Epidermal melanocyte (primary cell): ENCODE measurements around the gene RAB34.
A peak's percentile ranks its signal among the peaks of the same experiment; 100 is the strongest.
"Not testable (repeated sequence)": the region's sequence is repeated elsewhere in the genome, so short reads cannot be mapped to it uniquely, and the experiment has no call there.

ENCODE experiments used
- DNase-seq: peaks from one replicate; pipeline ENCODE4 v3.0.0; 2011; ENCODE audit warnings: low spot score; ENCODE audit not compliant: insufficient read length

The RAB34 gene

DNA sequence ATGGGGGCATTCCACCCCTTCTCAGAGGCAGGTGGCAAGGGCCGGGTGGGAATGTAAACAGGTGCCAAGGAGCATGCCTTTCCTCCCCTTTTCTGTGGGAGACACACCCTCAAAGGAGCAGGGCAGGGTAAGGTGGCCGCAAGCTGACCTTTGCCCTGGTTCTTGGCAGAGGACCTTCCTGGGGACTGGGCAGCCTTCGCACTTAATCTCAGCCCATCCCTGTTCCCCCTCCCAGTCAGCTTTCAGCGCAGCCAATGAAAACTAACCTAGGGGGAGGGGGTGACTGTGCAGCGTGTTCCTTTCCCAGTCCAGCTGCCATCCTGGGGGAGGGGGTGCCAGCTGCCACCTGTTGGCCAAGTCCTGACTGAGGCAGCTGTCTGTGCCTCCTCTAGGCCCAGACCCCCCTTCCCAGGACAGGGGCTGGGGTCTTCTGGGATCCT is 29.0 kb upstream of the RAB34 start:
- DNase-seq = no peak

DNA sequence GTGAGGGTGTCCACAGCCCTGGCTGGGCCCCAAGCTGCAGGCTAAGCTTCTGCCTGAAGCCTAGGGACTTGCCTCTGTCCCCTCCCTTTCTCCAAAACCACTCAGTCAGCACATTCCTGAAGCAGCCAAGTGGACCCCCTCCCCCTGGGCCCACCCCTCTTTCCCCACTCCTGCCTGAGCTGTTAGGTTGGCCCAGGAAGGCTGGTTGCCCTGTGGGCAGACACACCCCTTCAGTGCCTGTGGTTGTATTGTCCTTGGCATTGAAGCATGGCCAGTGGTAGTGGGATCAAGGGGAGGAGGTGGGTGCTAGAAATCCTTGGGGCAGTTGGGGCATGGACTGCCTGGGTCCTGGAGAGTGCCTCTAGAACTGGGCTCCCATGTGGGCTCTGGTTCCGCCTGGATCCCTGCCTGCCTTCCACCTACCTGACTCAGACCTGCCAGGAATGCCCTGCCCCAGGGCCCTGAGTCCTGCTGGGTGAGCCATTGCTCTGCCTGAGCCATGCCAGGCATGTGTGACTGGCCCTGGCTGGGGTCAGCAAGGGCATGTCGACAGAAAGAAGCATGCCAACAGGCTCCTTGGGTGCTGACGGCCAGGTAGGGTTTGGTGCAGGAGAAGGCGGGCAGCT is 28.2 kb upstream of the RAB34 start:
- DNase-seq = no peak

- DNase-seq = peak; percentile 51
These were observed 27.5 kb upstream of the RAB34 start for GRCh38 chr17:28744972-28745785.

DNA sequence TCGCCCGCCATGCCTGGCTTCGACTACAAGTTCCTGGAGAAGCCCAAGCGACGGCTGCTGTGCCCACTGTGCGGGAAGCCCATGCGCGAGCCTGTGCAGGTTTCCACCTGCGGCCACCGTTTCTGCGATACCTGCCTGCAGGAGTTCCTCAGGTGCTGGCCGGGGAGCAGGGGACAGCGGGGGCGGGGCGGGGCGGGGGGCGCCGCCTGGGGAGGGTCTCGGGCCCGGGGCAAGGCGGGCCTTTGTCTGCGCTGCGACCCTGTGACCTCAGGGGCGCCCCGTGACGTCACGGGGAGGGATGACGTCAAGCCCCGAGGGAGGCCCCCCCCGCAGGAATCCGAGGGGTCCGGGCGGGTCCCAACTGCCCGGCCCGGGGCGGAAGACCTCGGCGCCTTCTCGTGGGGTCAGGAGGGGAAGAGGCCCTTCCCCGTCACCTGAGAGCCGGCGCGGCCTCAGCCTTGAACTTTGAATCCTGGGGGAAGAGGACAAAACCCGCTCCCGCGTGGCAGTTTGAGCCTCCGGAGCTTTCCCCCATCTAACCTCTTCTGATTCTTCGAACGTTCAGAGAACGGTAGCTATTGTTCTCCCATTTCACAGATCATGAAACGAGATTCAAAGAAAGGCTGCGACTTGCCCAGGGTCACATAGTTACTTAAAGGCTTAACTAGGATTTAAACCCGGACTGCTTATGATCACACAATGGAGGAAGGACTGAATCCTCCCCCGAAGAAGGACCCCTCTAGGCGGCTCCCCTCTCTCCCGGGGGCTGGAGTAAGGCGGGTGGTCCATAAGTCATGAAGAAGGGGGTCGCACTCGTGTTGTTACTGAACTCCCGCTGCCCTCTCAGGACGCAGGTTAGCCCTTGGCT is 26.7 kb upstream of the RAB34 start:
- no peak for DNase-seq

- DNase-seq = peak; percentile 84
These were observed 25.8 kb upstream of the RAB34 start, which contains the start of gene TRAF4 for GRCh38 chr17:28743243-28744103. Gene TRAF4 (plus strand): TSS chr17:28744011. CDS start chr17:28744113, 102 bp downstream.

DNA sequence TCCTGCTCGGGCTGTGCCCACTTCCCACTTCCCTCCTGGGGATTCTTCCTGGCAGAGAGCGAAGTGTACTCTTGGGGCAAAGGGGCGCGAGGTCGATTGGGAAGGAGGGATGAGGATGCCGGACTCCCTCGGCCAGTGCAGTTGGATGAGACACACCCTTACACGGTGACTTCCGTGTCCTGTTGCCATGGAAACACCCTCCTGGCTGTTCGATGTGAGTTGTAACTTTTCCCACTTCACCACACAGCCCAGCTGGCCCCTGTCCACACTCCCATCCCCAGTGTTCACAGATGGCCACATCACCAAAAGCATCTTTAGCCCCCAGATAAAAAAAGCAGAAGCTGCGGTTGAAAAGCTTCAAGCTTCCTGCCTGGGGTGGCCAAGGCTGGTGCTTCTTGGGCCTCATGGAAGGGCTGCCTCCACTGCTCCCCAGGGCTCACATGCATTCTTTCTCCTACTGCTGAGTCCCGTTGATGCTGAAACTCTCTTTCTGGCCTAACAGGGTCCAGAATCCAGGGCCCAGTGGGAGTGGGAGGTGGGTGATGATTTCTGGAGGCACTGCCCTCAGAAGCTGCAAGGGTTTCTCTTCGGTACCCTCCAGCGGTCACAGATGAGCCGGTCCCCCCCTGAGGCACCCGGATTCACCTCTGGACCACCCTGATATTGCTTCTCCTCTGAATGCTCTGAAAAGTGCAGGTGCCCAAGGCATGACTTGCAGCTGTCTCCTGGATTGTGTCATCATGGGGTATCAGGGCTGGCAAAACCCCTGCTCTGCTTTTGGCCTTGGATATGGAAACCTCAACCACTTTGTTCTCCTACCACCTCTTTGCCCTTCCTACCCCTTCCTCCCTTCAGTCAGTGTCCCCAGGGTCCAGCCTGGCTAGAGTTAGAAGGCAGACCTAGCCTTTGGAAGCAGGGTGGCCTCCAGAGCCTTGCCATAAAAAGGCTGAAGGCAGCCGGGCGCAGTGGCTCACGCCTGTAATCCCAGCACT is 24.0 kb upstream of the RAB34 start:
- DNase-seq = no peak

- no peak for DNase-seq
These were observed 23.0 kb upstream of the RAB34 start for GRCh38 chr17:28740406-28741357.

GRCh38 chr17:28738680-28739384 is 21.2 kb upstream of the RAB34 start:
- DNase-seq = no peak

- no peak for DNase-seq
These were observed 20.4 kb upstream of the RAB34 start for GRCh38 chr17:28737770-28738679.

DNA sequence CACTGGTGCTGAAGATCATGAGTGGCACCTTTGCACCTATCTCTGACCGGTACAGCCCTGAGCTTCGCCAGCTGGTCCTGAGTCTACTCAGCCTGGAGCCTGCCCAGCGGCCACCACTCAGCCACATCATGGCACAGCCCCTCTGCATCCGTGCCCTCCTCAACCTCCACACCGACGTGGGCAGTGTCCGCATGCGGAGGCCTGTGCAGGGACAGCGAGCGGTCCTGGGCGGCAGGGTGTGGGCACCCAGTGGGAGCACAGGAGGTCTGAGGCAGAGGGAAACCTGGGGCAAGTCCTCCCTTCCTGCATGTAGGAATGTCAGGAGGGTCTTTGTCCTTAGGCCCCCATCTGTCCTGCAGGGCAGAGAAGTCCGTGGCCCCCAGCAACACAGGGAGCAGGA is 19.6 kb upstream of the RAB34 start:
- DNase-seq = no peak

- DNase-seq = not testable (repeated sequence)
These were observed 18.5 kb upstream of the RAB34 start for GRCh38 chr17:28735913-28736769.

- no peak for DNase-seq
These were observed 17.6 kb upstream of the RAB34 start for GRCh38 chr17:28735242-28735722.

- DNase-seq = no peak
These were observed 17.1 kb upstream of the RAB34 start for GRCh38 chr17:28734712-28735241.

DNA sequence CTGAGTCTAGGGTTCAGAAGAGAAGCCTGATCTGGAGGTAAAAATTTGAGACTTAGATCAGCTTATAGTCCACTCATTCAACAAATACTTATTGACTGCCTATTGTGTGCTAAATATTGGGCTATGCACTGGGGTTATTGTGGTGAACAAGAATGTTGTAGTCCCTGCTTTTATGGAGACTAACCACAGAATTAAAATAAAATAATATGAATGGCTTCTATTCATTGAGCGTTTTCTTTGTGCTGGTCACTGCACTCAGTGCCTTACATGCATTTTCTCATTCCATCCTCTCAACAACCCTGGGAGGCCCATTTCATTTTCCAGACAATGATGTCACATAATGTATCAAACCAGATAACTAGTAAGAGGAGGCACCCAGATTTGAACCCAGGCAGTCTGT is 15.7 kb upstream of the RAB34 start:
- peak; percentile 61 for DNase-seq

- DNase-seq = no peak
These were observed 12.3 kb upstream of the RAB34 start for GRCh38 chr17:28729950-28730330.
